Measurements from ENCODE around the gene SEPTIN1.
"Not testable (repeated sequence)": the region's sequence is repeated elsewhere in the genome, so short reads cannot be mapped to it uniquely, and the experiment has no call there.

SEPTIN1 gene

GRCh38 chr16:30341971-30342370, 40.4 kb downstream of the SEPTIN1 start:
- DNase-seq (ENCODE audit: low spot score): not testable (repeated sequence)

- DNase-seq (ENCODE audit: low spot score): no peak
These were observed 41.7 kb downstream of the SEPTIN1 start for GRCh38 chr16:30340621-30341020.

- not testable (repeated sequence) for DNase-seq (ENCODE audit: low spot score)
These were observed 43.6 kb downstream of the SEPTIN1 start for GRCh38 chr16:30338715-30339114.

GRCh38 chr16:30337964-30338357, 44.4 kb downstream of the SEPTIN1 start:
- DNase-seq (ENCODE audit: low spot score): not testable (repeated sequence)

- DNase-seq (ENCODE audit: low spot score): no peak
These were observed 46.5 kb downstream of the SEPTIN1 start for GRCh38 chr16:30335598-30336474.

GRCh38 chr16:30335028-30335597, 47.2 kb downstream of the SEPTIN1 start:
- peak; percentile 85 for DNase-seq (ENCODE audit: low spot score)

- peak; percentile 84 for DNase-seq (ENCODE audit: low spot score)
These were observed 47.8 kb downstream of the SEPTIN1 start for GRCh38 chr16:30334473-30334989.

All from left forelimb (tissue), 1 donor.